Adrenal gland (tissue), 12 donors: ENCODE measurements around the gene SH3RF2. TPM values are rescaled to one million over a fixed set of nuclear protein-coding genes. Genes with fewer than 3 reads are reported as not detected.
"Not testable (repeated sequence)": the region's sequence is repeated elsewhere in the genome, so short reads cannot be mapped to it uniquely, and the experiment has no call there.

Experiments
- DNase-seq, 7 donors: peaks; one replicate each; pipeline ENCODE4 v3.0.0-alpha.2; 2019 to 2020
- H3K27ac ChIP-seq, 5 donors: fragments of 200-600 bp; sonication (generic) in 4 of 5; 1 replicate in 3 of 5; 2 replicates in 2 of 5; pipeline versions ENCODE4 v1.5.1 to v1.8.0; 2016 to 2020; ENCODE audit warnings: mild to moderate bottlenecking in 1 of 5
- H3K27me3 ChIP-seq: fragments of 200-600 bp; 2 replicates; pipeline ENCODE4 v1.8.0; 2021
- H3K36me3 ChIP-seq, 2 donors: fragments of 200-600 bp; replicated peaks in 1 of 2; 1 replicate in 1 of 2; 2 replicates in 1 of 2; pipeline versions ENCODE4 v1.5.1 to v1.8.0; 2018 to 2022
- H3K4me1 ChIP-seq, 2 donors: fragments of 200-600 bp; replicated peaks in 1 of 2; 1 replicate in 1 of 2; 2 replicates in 1 of 2; pipeline versions ENCODE4 v1.5.1 to v1.8.0; 2018 to 2021
- H3K4me3 ChIP-seq, 4 donors: fragments of 200-600 bp; sonication (generic) in 3 of 4; one replicate each; pipeline ENCODE4 v1.5.1; 2016 to 2018
- H3K9me3 ChIP-seq, 3 donors: fragments of 200-600 bp; sonication (generic) in 1 of 3; replicated peaks in 1 of 3; 1 replicate in 2 of 3; 2 replicates in 1 of 3; pipeline versions ENCODE4 v1.5.1 to v1.8.0; 2016 to 2021
- POLR2A ChIP-seq, 2 donors: fragments of 450-650 bp; IDR thresholded peaks; one replicate each; pipeline ENCODE4 v1.6.1; 2017; ENCODE audit warnings: antibody characterized with exemption in 2 of 2, mild to moderate bottlenecking in 2 of 2, moderate library complexity in 1 of 2
- WGBS, 4 donors: extraction: QIAGEN DNeasy Blood & Tissue Kit in 2 of 4; methylation state at CpG; one replicate each; pipeline versions ENCODE4 v1.1.5 to v1.1.7; 2013 to 2017; 5-methylcytosine and 5-hydroxymethylcytosine counted together
- intact Hi-C, 2 donors: fragments of 100-400 bp; cut with DNase I; formaldehyde crosslinking; loops; one replicate each; pipeline versions ENCODE4 v1.14.1 to v1.15.0; 2022 to 2023
- polyA plus RNA-seq, 3 donors: library from polyadenylated mRNA; stranded (reverse); fragments of 200-250 nt in 2 of 3; fragments of 350-450 nt in 1 of 3; fragmentation: Illumina TruSeq in 1 of 3; extraction: RNeasy Lipid Tissue Mini Kit (QIAGEN cat#74804) in 1 of 3; gene quantifications; one replicate each; pipeline ENCODE4 v1.2.3, GENCODE V29; 2013 to 2014
- total RNA-seq, 9 donors: library from RNA; depleted of rRNA in 4 of 9; stranded (reverse); fragments of >200 nt in 4 of 9; fragments of 120-200 nt in 1 of 9; fragmentation: NEBNext Ultra II Directional in 1 of 9; extraction: Animal tissue kit (Norgen Biotek cat#: 25700) in 1 of 9; gene quantifications; one replicate each; pipeline versions ENCODE4 v1.1.0 to v1.2.4, GENCODE V29; 2013 to 2023
- TF ChIP-seq, protein P1 (sequence below), 6 experiments: fragments of 450-650 bp in 4 of 6; fragments of 200-600 bp in 2 of 6; sonication (generic) in 1 of 6; IDR thresholded peaks; 1 replicate in 5 of 6; 2 replicates in 1 of 6; pipeline versions ENCODE4 v1.5.1 to v1.8.0; 2016 to 2021; ENCODE audit warnings: antibody characterized with exemption in 6 of 6, mild to moderate bottlenecking in 2 of 6, moderate library complexity in 1 of 6
- donor health status: healthy with polysubstance abuse.
- donor health status: Bipolar disorder and iron deficiency.
- donor health status: DM: yes; HTN: yes; CAD: no.
- donor health status: DM: no; HTN: no; CAD: no.
- donor health status: DM: no; HTN: no; CAD: no.
- donor health status: DM: yes; HTN: yes; CAD: no.

Gene SH3RF2
- total and polyA plus RNA-seq, 12 donors: 0.60 to 3.8 (median 1.2) TPM

DNA sequence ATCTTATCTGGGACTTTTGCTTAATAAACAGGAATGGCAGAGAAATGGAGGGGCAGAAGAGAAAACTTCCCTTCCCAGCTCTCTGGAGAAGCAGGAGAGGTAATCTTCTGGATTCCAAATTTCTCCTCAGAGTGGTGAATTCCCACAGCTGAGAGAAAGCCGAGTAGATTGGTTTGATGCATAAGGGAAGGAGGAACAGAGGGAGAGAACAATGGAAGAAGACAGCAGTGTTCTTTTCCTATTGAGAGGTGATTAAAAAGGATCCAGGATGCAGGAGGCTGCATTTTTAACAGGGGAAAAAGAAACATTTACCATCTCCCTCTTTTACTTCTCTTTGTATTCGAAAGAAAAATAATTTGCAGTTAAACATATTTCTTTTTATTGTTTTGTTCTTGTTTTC lies 13.1 kb downstream of the SH3RF2 start:
- no peak overlapping the region for H3K27ac ChIP-seq
- intact Hi-C loops: no loop called here
- no peak for DNase-seq
- TF ChIP-seq, protein P1, sequence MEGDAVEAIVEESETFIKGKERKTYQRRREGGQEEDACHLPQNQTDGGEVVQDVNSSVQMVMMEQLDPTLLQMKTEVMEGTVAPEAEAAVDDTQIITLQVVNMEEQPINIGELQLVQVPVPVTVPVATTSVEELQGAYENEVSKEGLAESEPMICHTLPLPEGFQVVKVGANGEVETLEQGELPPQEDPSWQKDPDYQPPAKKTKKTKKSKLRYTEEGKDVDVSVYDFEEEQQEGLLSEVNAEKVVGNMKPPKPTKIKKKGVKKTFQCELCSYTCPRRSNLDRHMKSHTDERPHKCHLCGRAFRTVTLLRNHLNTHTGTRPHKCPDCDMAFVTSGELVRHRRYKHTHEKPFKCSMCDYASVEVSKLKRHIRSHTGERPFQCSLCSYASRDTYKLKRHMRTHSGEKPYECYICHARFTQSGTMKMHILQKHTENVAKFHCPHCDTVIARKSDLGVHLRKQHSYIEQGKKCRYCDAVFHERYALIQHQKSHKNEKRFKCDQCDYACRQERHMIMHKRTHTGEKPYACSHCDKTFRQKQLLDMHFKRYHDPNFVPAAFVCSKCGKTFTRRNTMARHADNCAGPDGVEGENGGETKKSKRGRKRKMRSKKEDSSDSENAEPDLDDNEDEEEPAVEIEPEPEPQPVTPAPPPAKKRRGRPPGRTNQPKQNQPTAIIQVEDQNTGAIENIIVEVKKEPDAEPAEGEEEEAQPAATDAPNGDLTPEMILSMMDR (IDR thresholded peaks at IDR 0.05): no peak
- no peak for TF ChIP-seq POLR2A (IDR thresholded peaks at IDR 0.05)
- H3K36me3 ChIP-seq: no peaks in the 10 kb centered on the region
- H3K4me1 ChIP-seq: peaks cover 0 to 5% of the 10 kb centered on the region in 2 donors
- H3K9me3 ChIP-seq: no peaks in the 10 kb centered on the region
- WGBS, 4 donors: 56 to 79% (median 66%) methylated on average over 2 of the region's 2 CpGs
- no peaks in the 10 kb centered on the region for H3K27me3 ChIP-seq
- H3K4me3 ChIP-seq: no peak overlapping the region

DNA sequence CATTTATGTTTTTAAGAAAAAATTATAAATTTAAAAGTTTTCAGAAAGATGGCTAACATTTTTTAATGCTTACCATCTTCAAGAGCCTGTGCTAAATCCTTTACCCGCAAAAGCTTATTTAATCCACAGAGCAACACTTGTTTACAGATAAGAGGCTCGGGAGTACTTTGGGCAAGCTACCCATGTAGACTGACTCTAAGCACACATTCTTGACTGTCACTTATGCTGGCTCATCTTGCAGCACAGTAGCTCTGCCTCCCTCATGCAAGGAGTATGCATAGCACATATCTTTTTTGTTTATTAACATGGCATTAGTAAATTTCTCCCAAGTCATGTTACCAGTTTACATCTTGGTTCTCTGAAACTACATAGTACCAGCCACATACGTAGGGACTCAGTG lies 14.7 kb downstream of the SH3RF2 start:
- DNase-seq: no peak
- TF ChIP-seq, protein P1 (IDR thresholded peaks at IDR 0.05): no peak
- no peak for TF ChIP-seq POLR2A (IDR thresholded peaks at IDR 0.05)
- Histone ChIP-seq H3K4me3 (no peak overlapping the region), H3K27ac (no peak overlapping the region), H3K4me1 (peaks cover 0 to 2% of the 10 kb centered on the region in 2 donors), H3K36me3 (no peaks in the 10 kb centered on the region), H3K9me3 (no peaks in the 10 kb centered on the region), H3K27me3 (no peaks in the 10 kb centered on the region)
- intact Hi-C loops: no loop called here
- WGBS, 4 donors: 84 to 92% (median 86%) methylated on average over 3 of the region's 3 CpGs

GRCh38 chr5:145953202-145953601 lies 16.8 kb downstream of the SH3RF2 start:
- Histone ChIP-seq H3K4me1 (no peaks in the 10 kb centered on the region), H3K36me3 (no peaks in the 10 kb centered on the region), H3K27me3 (no peaks in the 10 kb centered on the region), H3K9me3 (no peaks in the 10 kb centered on the region), H3K4me3 (no peak overlapping the region), H3K27ac (no peak overlapping the region)
- intact Hi-C loops: no loop called here
- no peak for DNase-seq
- WGBS, 4 donors: 69 to 87% (median 75%) methylated on average over 2 of the region's 2 CpGs
- TF ChIP-seq POLR2A (IDR thresholded peaks at IDR 0.05): no peak
- TF ChIP-seq, protein P1 (IDR thresholded peaks at IDR 0.05): no peak

DNA sequence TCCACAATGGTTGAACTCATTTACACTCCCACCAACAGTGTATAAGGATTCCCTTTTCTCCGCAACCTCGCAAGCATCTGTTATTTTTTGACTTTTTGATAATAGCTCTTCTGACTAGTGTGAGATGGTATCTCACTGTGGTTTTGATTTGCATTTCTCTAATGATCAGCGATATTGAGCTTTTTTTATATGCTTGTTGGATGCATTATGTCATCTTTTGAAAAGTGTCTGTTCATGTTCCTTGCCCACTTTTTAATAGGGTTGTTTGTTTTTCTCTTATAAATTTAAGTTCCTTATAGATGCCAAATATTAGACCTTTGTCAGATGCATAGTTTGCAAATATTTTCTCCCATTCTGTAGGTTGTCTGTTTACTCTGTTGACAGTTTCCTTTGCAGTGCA lies 17.8 kb downstream of the SH3RF2 start:
- H3K27ac ChIP-seq, H3K4me3 ChIP-seq, H3K27me3 ChIP-seq, DNase-seq, intact Hi-C loops, H3K4me1 ChIP-seq, H3K9me3 ChIP-seq, H3K36me3 ChIP-seq: not testable (repeated sequence)
- 74 to 98% (median 98%) methylated on average over 3 of the region's 3 CpGs for WGBS, 4 donors

GRCh38 chr5:145957388-145957787 lies 21.0 kb downstream of the SH3RF2 start:
- WGBS, 4 donors: 82 to 91% (median 85%) methylated on average over 3 of the region's 3 CpGs
- H3K27ac ChIP-seq: no peak overlapping the region
- H3K9me3 ChIP-seq: no peaks in the 10 kb centered on the region
- no peak for TF ChIP-seq POLR2A (IDR thresholded peaks at IDR 0.05)
- TF ChIP-seq, protein P1 (IDR thresholded peaks at IDR 0.05): no peak
- DNase-seq: no peak
- intact Hi-C loops: no loop called here
- H3K4me3 ChIP-seq: no peak overlapping the region
- no peaks in the 10 kb centered on the region for H3K27me3 ChIP-seq
- no peaks in the 10 kb centered on the region for H3K36me3 ChIP-seq
- H3K4me1 ChIP-seq: no peaks in the 10 kb centered on the region
